IgD-negative memory B cell (primary cell): ENCODE results near the gene PCSK2. TPM values are rescaled to one million over a fixed set of nuclear protein-coding genes. Genes with fewer than 3 reads are reported as not detected.
A peak's percentile ranks its signal among the peaks of the same experiment; 100 is the strongest.

ENCODE experiments used
- H3K27ac Mint-ChIP-seq, 3 donors: one replicate each; pipeline ENCODE4 v1.8.0; 2020 to 2022; ENCODE audit warnings: mild to moderate bottlenecking in 3 of 3, mixed read lengths in 3 of 3, moderate library complexity in 1 of 3
- H3K27me3 Mint-ChIP-seq: one replicate; pipeline ENCODE4 v1.8.0; 2021; ENCODE audit warnings: mixed read lengths
- H3K36me3 Mint-ChIP-seq: one replicate; pipeline ENCODE4 v1.8.0; 2020; ENCODE audit warnings: mild to moderate bottlenecking, mixed read lengths
- H3K4me1 Mint-ChIP-seq, 3 donors: one replicate each; pipeline ENCODE4 v1.8.0; 2020 to 2022; ENCODE audit warnings: mixed read lengths in 3 of 3, mild to moderate bottlenecking in 1 of 3
- H3K4me3 Mint-ChIP-seq, 4 donors: one replicate each; pipeline ENCODE4 v1.8.0; 2020 to 2022; ENCODE audit warnings: mild to moderate bottlenecking in 4 of 4, mixed read lengths in 4 of 4, moderate library complexity in 3 of 4
- H3K9me3 Mint-ChIP-seq, 3 donors: one replicate each; pipeline ENCODE4 v1.8.0; 2020 to 2021; ENCODE audit warnings: mixed read lengths in 3 of 3, mild to moderate bottlenecking in 1 of 3
- polyA plus RNA-seq: library from polyadenylated mRNA; unstranded; fragments of 300-500 nt; fragmentation: Illumina TruSeq; gene quantifications from one replicate; pipeline ENCODE4 v1.2.3, GENCODE V29; 2021

The PCSK2 gene
- polyA plus RNA-seq, 1 donor from 2014 or later: not detected

DNA sequence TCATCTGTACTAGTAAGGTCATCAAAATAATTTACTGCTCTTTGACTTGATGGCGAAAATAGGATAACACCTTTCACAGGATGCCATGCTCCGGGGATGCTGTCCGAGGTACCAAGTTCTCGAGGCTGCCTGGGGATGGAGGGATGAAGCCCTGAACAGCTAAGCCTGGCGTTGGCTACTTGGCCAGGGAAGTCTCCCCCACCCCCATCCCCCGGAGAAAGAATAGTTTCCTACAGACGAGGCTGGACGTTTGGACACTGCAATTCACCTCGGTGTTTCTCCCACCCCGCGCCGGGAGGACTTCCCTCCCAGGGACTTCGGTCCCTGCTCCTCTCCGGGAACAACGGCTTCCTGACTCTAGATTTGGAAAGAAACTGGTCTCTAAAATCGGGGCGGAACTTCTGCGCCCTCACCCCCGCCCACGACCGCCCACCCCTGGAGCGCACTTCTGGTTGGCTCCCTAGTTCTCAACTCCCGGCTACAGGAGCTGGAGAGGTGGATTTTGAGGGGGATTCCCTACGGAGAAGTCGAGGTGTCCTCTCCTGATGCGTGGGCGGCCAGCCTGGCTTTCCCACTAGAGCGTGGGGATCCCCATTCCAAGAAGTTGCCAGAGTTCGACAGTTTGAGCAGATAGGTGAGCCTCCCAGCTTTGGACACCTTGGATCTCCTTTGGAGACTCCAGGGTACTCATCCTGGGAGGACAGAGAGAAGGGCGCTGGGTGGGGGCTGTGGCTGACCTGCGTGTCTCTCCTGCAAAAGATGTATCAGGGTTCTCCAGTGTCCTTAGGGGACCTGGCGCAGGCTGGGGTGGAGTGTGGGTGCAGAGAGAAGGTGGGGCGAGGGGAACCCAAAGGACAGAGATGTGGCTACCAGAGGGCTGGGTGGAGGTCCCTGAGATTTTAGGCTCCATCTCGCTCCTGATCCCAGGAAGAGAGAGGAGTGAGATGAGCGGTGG, 1.1 kb downstream of the PCSK2 start:
- Mint-ChIP-seq H3K4me1 (peaks cover 0 to 7% (median 0%) of the 10 kb centered on the region in 3 donors), H3K27me3 (peaks cover 42% of the 10 kb centered on the region), H3K9me3 (peaks cover 5 to 11% (median 10%) of the 10 kb centered on the region in 3 donors), H3K27ac (peak overlapping the region in 1 of 3 donors; percentile 80), H3K4me3 (no peak overlapping the region), H3K36me3 (no peaks in the 10 kb centered on the region)

GRCh38 chr20:17228624-17229061, 1.8 kb downstream of the PCSK2 start:
- Mint-ChIP-seq H3K4me1 (peaks cover 0 to 7% (median 0%) of the 10 kb centered on the region in 3 donors), H3K27me3 (peaks cover 42% of the 10 kb centered on the region), H3K27ac (peak overlapping the region in 1 of 3 donors; percentile 80), H3K9me3 (peaks cover 5 to 10% (median 7%) of the 10 kb centered on the region in 3 donors), H3K4me3 (no peak overlapping the region), H3K36me3 (no peaks in the 10 kb centered on the region)

DNA sequence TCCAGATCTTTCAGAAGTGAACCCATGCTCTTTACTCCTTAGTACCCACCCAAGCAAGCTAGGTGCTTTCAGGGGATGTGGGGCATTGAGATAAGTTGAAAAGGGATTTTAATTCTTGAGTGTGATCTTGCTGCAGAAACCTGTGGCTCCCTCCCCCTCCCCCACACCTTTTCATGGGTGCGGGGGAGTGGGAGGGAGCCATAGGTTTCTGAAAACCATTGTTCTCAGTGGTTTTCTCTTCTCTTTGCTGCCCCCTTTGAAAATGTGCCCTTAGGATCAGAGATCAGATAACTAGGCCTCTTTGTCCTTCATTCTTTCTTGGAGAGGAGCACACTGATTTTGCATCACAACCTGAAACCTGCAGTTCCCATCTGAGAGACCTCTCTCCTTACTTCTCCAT, 2.4 kb downstream of the PCSK2 start:
- peaks cover 42% of the 10 kb centered on the region for H3K27me3 Mint-ChIP-seq
- H3K36me3 Mint-ChIP-seq: no peaks in the 10 kb centered on the region
- peaks cover 3 to 6% (median 5%) of the 10 kb centered on the region in 3 donors for H3K9me3 Mint-ChIP-seq
- H3K4me1 Mint-ChIP-seq: peaks cover 0 to 7% (median 0%) of the 10 kb centered on the region in 3 donors
- no peak overlapping the region for H3K4me3 Mint-ChIP-seq
- no peak overlapping the region for H3K27ac Mint-ChIP-seq

DNA sequence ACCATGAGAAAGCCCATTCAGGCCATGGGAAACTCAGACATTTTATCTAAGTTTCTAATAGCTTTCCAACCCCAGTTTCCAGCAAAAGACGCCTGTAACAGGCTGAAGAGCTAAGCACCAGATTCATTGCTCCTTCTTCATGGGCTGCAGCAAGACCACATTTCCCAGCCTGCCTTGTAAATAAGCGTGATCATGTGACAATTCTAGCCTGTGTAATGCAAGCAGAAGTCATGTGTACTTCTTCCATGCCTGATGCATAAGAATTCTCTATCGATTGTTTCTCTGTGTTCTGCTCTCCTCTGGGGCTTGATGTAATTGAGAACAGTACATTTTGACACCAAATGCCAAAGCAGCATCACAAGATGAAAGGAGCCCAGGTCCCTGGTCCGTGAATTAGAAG, 6.8 kb downstream of the PCSK2 start:
- no peak overlapping the region for H3K27ac Mint-ChIP-seq
- peaks cover 0 to 2% (median 0%) of the 10 kb centered on the region in 3 donors for H3K4me1 Mint-ChIP-seq
- H3K9me3 Mint-ChIP-seq: peaks cover 5 to 12% (median 8%) of the 10 kb centered on the region in 3 donors
- H3K27me3 Mint-ChIP-seq: peaks cover 8% of the 10 kb centered on the region
- no peak overlapping the region for H3K4me3 Mint-ChIP-seq
- peaks cover 1% of the 10 kb centered on the region for H3K36me3 Mint-ChIP-seq

DNA sequence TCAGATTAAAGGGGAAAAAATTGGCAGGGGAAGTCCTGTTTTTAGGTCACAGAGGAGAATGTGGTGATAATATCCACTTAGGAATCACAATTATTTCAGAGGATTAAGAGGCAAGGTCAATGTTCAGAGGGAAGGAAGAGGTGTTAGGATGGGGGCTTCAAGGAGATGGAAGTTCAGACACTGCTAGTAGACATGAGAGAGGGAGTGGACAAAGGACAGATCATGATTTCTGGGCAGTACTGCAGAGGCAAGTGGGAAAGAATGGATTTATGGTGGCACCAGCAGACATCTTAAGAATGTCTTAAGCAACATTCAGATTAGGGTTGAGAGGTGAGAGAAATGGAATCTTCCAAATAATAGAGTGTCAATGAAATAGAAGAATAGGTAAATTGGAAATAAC, 9.9 kb downstream of the PCSK2 start:
- Mint-ChIP-seq H3K4me1 (peaks cover 0 to 2% (median 0%) of the 10 kb centered on the region in 3 donors), H3K4me3 (no peak overlapping the region), H3K9me3 (peaks cover 2 to 12% (median 8%) of the 10 kb centered on the region in 3 donors), H3K27me3 (no peaks in the 10 kb centered on the region), H3K27ac (no peak overlapping the region), H3K36me3 (peaks cover 3% of the 10 kb centered on the region)

DNA sequence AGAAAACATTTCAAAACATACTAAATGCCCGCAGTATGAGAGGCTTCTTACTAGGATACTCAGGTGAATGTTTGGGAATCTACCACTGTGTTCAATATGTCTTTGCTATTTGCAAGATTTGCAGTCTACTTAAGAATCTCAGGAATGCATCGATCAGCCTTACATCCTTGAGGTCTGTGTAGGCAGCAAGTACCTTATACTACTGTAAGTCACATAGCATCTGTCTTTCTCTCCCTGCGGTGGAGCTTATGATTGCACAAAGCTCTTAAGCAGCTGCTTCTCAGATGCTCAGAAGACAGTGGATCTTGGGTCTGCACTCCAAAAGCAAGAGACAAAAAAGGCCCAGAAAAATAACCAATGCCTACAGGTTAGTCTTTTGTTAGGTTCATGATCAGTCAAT, 21.4 kb downstream of the PCSK2 start:
- H3K9me3 Mint-ChIP-seq: peaks cover 0 to 7% (median 4%) of the 10 kb centered on the region in 3 donors
- no peak overlapping the region for H3K4me3 Mint-ChIP-seq
- no peak overlapping the region for H3K27ac Mint-ChIP-seq
- H3K27me3 Mint-ChIP-seq: no peaks in the 10 kb centered on the region
- no peaks in the 10 kb centered on the region for H3K4me1 Mint-ChIP-seq
- no peaks in the 10 kb centered on the region for H3K36me3 Mint-ChIP-seq

DNA sequence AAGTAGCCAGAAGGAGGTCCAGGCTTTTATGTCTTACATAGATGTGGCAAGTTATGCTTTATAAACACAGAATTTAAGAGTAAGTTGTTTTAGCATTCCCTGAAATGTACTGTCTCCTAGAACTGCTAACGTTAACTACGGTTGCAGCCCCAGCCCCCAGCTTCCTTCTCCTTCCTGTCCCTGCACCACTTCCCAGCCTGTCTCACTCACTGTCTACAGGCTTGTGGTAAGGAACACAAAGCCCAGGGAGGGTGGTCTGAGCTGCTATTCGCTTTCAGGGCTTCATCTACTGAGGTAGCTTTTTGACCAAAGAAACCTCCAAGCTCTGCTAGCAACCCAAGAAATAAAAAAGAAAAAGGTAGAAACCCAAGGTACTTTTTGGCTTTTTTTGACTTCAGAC, 35.9 kb downstream of the PCSK2 start:
- Mint-ChIP-seq H3K27ac (no peak overlapping the region), H3K9me3 (peaks cover 0 to 4% (median 3%) of the 10 kb centered on the region in 3 donors), H3K4me3 (no peak overlapping the region), H3K27me3 (no peaks in the 10 kb centered on the region), H3K4me1 (no peaks in the 10 kb centered on the region), H3K36me3 (no peaks in the 10 kb centered on the region)

DNA sequence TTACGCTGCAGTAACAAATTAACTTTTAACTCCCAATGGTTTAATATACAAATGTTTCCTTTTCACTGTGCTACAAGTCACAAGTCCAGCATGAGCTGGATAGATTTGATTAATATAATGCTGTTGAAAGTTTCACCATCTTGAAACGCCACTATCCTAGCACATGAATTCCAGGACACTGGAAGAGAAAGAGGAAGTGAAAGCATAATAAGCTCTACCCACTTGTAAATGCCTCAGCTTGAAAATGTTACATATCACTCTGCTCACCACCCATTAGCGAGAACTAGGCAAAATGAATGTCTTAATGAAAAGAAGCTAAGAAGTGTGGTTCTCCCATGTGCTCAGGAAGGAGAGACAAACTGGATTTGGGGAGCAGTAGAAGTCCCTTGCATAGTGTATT, 46.9 kb downstream of the PCSK2 start:
- Mint-ChIP-seq H3K9me3 (peaks cover 2 to 4% (median 2%) of the 10 kb centered on the region in 3 donors), H3K4me1 (no peaks in the 10 kb centered on the region), H3K27me3 (no peaks in the 10 kb centered on the region), H3K4me3 (no peak overlapping the region), H3K36me3 (no peaks in the 10 kb centered on the region), H3K27ac (no peak overlapping the region)

DNA sequence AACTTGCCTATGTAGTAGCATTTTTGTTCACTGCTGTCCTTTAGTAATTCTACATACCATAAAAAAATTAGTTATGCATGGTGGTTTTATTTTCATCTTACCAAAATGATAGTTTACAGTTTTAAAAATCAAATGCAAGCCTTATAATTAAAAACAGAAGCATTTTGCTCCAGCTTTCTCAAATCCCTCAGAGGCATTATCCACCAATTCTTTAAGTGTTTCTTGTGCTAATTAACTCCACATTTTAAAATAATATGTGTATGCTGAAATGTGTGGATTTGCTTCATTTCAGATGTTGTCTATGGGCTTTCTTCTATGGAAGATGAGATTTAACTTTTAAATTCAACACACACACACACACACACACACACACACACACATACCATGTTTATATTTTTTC, 49.3 kb downstream of the PCSK2 start:
- Mint-ChIP-seq H3K4me3 (no peak overlapping the region), H3K4me1 (no peaks in the 10 kb centered on the region), H3K27me3 (no peaks in the 10 kb centered on the region), H3K27ac (no peak overlapping the region), H3K9me3 (peaks cover 2 to 4% (median 3%) of the 10 kb centered on the region in 3 donors), H3K36me3 (no peaks in the 10 kb centered on the region)

DNA sequence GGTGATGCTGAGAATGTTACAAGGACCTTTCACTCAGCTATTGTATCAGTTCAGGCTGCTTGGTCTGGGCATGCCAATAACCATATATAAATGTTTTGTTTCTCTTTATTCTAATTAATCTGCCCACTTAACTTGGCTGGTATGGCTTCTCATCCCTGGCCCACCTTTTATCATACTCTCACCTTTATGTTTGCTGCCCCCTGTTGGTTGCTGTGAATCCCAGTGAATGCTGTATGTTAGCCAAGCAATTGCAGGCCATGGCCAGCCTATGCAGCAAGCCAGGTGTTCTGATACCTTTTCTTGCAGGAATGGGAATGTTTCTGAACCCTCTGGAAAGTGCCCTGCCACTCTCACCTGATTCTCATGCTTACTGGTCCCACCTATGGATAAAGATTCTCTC, 54.6 kb downstream of the PCSK2 start:
- Mint-ChIP-seq H3K4me1 (no peaks in the 10 kb centered on the region), H3K4me3 (no peak overlapping the region), H3K27ac (no peak overlapping the region), H3K9me3 (peaks cover 0 to 4% (median 3%) of the 10 kb centered on the region in 3 donors), H3K27me3 (no peaks in the 10 kb centered on the region), H3K36me3 (no peaks in the 10 kb centered on the region)

DNA sequence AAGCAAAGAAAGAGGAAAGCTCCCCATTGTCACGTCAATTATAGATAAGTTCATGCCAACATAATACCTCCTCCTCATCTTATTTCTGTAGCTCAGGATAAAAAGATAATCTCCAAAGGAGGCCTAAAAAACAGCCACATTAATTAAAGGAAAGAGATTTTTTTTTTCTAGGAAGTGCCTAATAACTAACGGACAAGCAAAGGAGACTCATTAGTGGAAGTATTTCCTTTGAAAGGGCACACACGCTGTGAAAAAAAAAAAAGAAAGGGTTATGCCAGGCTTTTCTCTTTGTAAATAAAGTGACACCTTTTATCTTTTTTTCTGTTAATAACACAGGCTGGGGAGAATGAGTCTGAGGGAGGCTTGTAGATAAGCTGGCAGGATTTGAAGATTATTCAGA, 55.7 kb downstream of the PCSK2 start:
- peaks cover 0 to 5% (median 4%) of the 10 kb centered on the region in 3 donors for H3K9me3 Mint-ChIP-seq
- no peak overlapping the region for H3K4me3 Mint-ChIP-seq
- H3K27ac Mint-ChIP-seq: no peak overlapping the region
- H3K36me3 Mint-ChIP-seq: no peaks in the 10 kb centered on the region
- H3K4me1 Mint-ChIP-seq: no peaks in the 10 kb centered on the region
- H3K27me3 Mint-ChIP-seq: no peaks in the 10 kb centered on the region

DNA sequence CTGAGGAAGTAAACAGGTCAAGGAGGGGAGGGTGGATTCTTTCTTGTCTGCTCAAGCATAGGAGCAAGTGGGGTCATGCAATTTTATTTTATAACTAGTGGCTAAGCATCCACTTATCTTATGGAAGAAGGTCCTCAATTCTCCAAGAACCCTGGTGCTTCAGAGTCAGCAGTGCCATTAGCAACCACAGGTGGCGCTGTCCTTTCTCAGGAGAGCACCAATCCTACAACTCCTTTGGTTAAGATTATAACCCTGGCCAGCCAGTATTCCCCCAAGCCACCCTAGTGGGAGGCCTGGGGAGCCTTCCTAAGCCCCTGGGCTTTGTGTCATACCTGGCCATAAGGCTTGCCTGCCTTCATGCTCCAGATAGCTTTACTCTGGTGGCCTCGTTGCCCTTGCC, 60.7 kb downstream of the PCSK2 start:
- H3K36me3 Mint-ChIP-seq: no peaks in the 10 kb centered on the region
- no peaks in the 10 kb centered on the region for H3K4me1 Mint-ChIP-seq
- no peak overlapping the region for H3K4me3 Mint-ChIP-seq
- no peaks in the 10 kb centered on the region for H3K27me3 Mint-ChIP-seq
- peaks cover 0 to 2% (median 0%) of the 10 kb centered on the region in 3 donors for H3K9me3 Mint-ChIP-seq
- no peak overlapping the region for H3K27ac Mint-ChIP-seq

DNA sequence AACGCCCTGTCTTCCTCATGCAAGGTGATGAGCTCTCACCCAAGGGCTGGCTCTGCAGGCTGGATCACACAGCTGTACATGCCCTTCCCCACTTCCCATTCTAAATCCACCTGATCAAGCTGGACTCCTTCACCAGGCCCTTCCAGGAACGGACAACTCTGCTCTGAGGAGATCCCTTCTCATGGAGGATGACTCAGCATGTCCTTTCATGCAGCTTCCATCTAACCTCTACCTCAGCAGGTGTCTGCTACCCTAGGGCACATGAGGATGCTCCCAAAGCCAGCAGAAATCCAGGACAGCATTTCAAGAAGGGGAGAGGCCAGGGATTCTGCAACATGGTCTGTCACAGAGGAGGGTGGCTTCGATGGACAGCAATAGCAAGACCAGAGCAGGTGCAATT, 61.2 kb downstream of the PCSK2 start:
- Mint-ChIP-seq H3K4me3 (no peak overlapping the region), H3K36me3 (no peaks in the 10 kb centered on the region), H3K4me1 (no peaks in the 10 kb centered on the region), H3K27ac (no peak overlapping the region), H3K9me3 (peaks cover 0 to 2% (median 0%) of the 10 kb centered on the region in 3 donors), H3K27me3 (no peaks in the 10 kb centered on the region)

GRCh38 chr20:17295151-17295726, 68.4 kb downstream of the PCSK2 start:
- peaks cover 2% of the 10 kb centered on the region for H3K36me3 Mint-ChIP-seq
- H3K4me1 Mint-ChIP-seq: no peaks in the 10 kb centered on the region
- H3K9me3 Mint-ChIP-seq: peaks cover 0 to 3% (median 0%) of the 10 kb centered on the region in 3 donors
- H3K27ac Mint-ChIP-seq: no peak overlapping the region
- no peak overlapping the region for H3K4me3 Mint-ChIP-seq
- no peaks in the 10 kb centered on the region for H3K27me3 Mint-ChIP-seq

DNA sequence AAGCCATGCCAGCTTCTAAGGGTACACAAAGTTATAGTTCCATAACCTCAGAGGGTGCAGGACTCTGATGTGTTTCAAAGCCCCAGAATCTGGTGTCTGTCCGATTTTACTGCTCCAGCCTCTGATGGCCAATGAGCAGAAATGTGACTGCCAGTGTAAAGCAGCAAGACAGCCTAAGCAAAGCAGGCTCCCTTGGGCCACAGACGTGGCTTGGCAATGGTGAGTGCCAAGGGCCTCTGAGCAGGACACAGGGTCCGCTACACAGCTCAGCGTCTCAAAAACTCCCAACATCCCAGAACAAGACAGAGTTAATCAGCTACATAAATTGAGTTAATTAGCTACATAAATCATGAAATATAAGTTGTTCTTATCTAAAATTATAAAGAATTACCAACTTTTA, 69.2 kb downstream of the PCSK2 start:
- no peaks in the 10 kb centered on the region for H3K4me1 Mint-ChIP-seq
- peaks cover 2% of the 10 kb centered on the region for H3K36me3 Mint-ChIP-seq
- no peak overlapping the region for H3K27ac Mint-ChIP-seq
- H3K4me3 Mint-ChIP-seq: no peak overlapping the region
- H3K9me3 Mint-ChIP-seq: peaks cover 0 to 3% (median 0%) of the 10 kb centered on the region in 3 donors
- H3K27me3 Mint-ChIP-seq: no peaks in the 10 kb centered on the region
